OCI-LY1 (cell line): ENCODE results near the gene SAMD1.

Experiments
- H2AFZ ChIP-seq: fragments of 200-600 bp; sonication (generic), shearing (Covaris generic); 2 replicates; pipeline ENCODE4 v1.6.0; 2014; ENCODE audit warnings: antibody characterized with exemption, mild to moderate bottlenecking, low read length
- H3F3A ChIP-seq: fragments of 200-600 bp; sonication (generic), shearing (Covaris generic); 2 replicates; pipeline ENCODE4 v1.6.0; 2014; ENCODE audit warnings: mild to moderate bottlenecking, antibody characterized with exemption, low read length, moderate library complexity; ENCODE audit not compliant: insufficient read depth
- H3K27ac ChIP-seq: fragments of 200-600 bp; sonication (generic); 2 replicates; pipeline ENCODE4 v1.5.1; 2014; ENCODE audit warnings: low read length, mixed run types, mild to moderate bottlenecking, low read depth; ENCODE audit not compliant: poor library complexity, severe bottlenecking
- H3K27me3 ChIP-seq: fragments of 200-600 bp; sonication (generic); 2 replicates; pipeline ENCODE4 v1.6.0; 2014; ENCODE audit warnings: antibody characterized with exemption, mild to moderate bottlenecking, low read length, moderate library complexity; ENCODE audit not compliant: insufficient read depth
- H3K36me3 ChIP-seq: fragments of 200-600 bp; sonication (generic); 2 replicates; pipeline ENCODE4 v1.6.1; 2014; ENCODE audit warnings: mild to moderate bottlenecking, antibody characterized with exemption, low read length, moderate library complexity, mixed read lengths; ENCODE audit not compliant: insufficient read depth
- H3K4me1 ChIP-seq: fragments of 200-600 bp; sonication (generic); 2 replicates; pipeline ENCODE4 v1.5.1; 2014; ENCODE audit warnings: mild to moderate bottlenecking, low read length, moderate library complexity; ENCODE audit not compliant: insufficient read depth, severe bottlenecking
- H3K4me2 ChIP-seq: fragments of 200-600 bp; sonication (generic), shearing (Covaris generic); 2 replicates; pipeline ENCODE4 v1.6.1; 2014; ENCODE audit warnings: low read length
- H3K4me3 ChIP-seq: fragments of 200-600 bp; sonication (generic); 2 replicates; pipeline ENCODE4 v1.5.1; 2014; ENCODE audit warnings: low read length, low read depth, mild to moderate bottlenecking, mixed read lengths; ENCODE audit not compliant: poor library complexity, severe bottlenecking
- H3K79me2 ChIP-seq: fragments of 200-600 bp; shearing (Covaris generic); 2 replicates; pipeline ENCODE4 v1.6.1; 2016; ENCODE audit warnings: mixed run types, low read length, mixed read lengths; ENCODE audit not compliant: insufficient read depth
- H3K9ac ChIP-seq: fragments of 200-600 bp; sonication (generic), shearing (Covaris generic); 2 replicates; pipeline ENCODE4 v1.6.1; 2014; ENCODE audit warnings: mild to moderate bottlenecking, low read length, mixed read lengths
- H3K9me2 ChIP-seq: fragments of 200-600 bp; sonication (generic), shearing (Covaris generic); 2 replicates; pipeline ENCODE4 v1.6.1; 2014; ENCODE audit warnings: low read depth, mild to moderate bottlenecking, low read length, mixed read lengths
- H3K9me3 ChIP-seq: fragments of 200-600 bp; shearing (Covaris generic); 2 replicates; pipeline ENCODE4 v1.6.1; 2014; ENCODE audit warnings: low read length, mixed read lengths
- H4K20me1 ChIP-seq: fragments of 200-600 bp; sonication (generic), shearing (Covaris generic); 2 replicates; pipeline ENCODE4 v1.6.0; 2016; ENCODE audit warnings: mild to moderate bottlenecking, low read length; ENCODE audit not compliant: insufficient read depth
- CTCF ChIP-seq: fragments of 200-600 bp; sonication (generic), shearing (Covaris generic); IDR thresholded peaks from 2 replicates; pipeline ENCODE4 v1.5.1; 2017; ENCODE audit warnings: mild to moderate bottlenecking, antibody characterized with exemption, low read length, moderate library complexity, mixed read lengths
- EZH2 ChIP-seq: fragments of 200-600 bp; sonication (generic), shearing (Covaris generic); IDR thresholded peaks from 2 replicates; pipeline ENCODE4 v1.8.0; 2017; ENCODE audit warnings: borderline replicate concordance, mixed run types, mild to moderate bottlenecking, antibody characterized with exemption, low read length, moderate library complexity, mixed read lengths

SAMD1 gene

GRCh38 chr19:14091081-14091812 is 696 bp upstream of the SAMD1 start:
- peaks cover 26% of the 10 kb centered on the region for H3K36me3 ChIP-seq
- H3K4me2 ChIP-seq = peak overlapping the region; percentile 99
- H2AFZ ChIP-seq = no peak overlapping the region
- H3K27me3 ChIP-seq = no peaks in the 10 kb centered on the region
- H3K27ac ChIP-seq = peak overlapping the region; percentile 89
- peaks cover 7% of the 10 kb centered on the region for H3K9me3 ChIP-seq
- no peaks in the 10 kb centered on the region for H4K20me1 ChIP-seq
- TF ChIP-seq CTCF = peak; percentile 56
- TF ChIP-seq EZH2 = no peak
- no peaks in the 10 kb centered on the region for H3K79me2 ChIP-seq
- H3F3A ChIP-seq = no peaks in the 10 kb centered on the region
- H3K4me1 ChIP-seq = peaks cover 18% of the 10 kb centered on the region
- peak overlapping the region; percentile 99 for H3K9ac ChIP-seq
- H3K4me3 ChIP-seq = peak overlapping the region; percentile 95
- H3K9me2 ChIP-seq = no peaks in the 10 kb centered on the region

GRCh38 chr19:14089662-14090508 is 666 bp downstream of the SAMD1 start:
- Histone ChIP-seq H3K4me2 (peak overlapping the region; percentile 73), H3K9me2 (no peaks in the 10 kb centered on the region), H3K9ac (peak overlapping the region; percentile 69), H3K4me3 (peak overlapping the region; percentile 71), H3K9me3 (peaks cover 7% of the 10 kb centered on the region), H3F3A (no peaks in the 10 kb centered on the region), H3K79me2 (no peaks in the 10 kb centered on the region), H2AFZ (no peak overlapping the region), H3K36me3 (peaks cover 28% of the 10 kb centered on the region), H4K20me1 (no peaks in the 10 kb centered on the region), H3K27ac (peak overlapping the region; percentile 78), H3K4me1 (peaks cover 18% of the 10 kb centered on the region), H3K27me3 (no peaks in the 10 kb centered on the region)
- TF ChIP-seq CTCF (no peak), EZH2 (no peak)

- H3K9me3 ChIP-seq = peaks cover 7% of the 10 kb centered on the region
- peak; percentile 63; the same call in 1 of the 2 replicates for TF ChIP-seq CTCF
- TF ChIP-seq EZH2 = no peak
- H3K36me3 ChIP-seq = peaks cover 28% of the 10 kb centered on the region
- H3K27ac ChIP-seq = peak overlapping the region; percentile 15
- peak overlapping the region; percentile 71 for H3K4me3 ChIP-seq
- H3K27me3 ChIP-seq = no peaks in the 10 kb centered on the region
- no peaks in the 10 kb centered on the region for H4K20me1 ChIP-seq
- no peaks in the 10 kb centered on the region for H3K79me2 ChIP-seq
- no peaks in the 10 kb centered on the region for H3K9me2 ChIP-seq
- peaks cover 18% of the 10 kb centered on the region for H3K4me1 ChIP-seq
- H3F3A ChIP-seq = no peaks in the 10 kb centered on the region
- peak overlapping the region; percentile 73 for H3K4me2 ChIP-seq
- no peak overlapping the region for H2AFZ ChIP-seq
- H3K9ac ChIP-seq = peak overlapping the region; percentile 52
These were observed 1.2 kb downstream of the SAMD1 start for GRCh38 chr19:14089412-14089661.
